NCI-H2081 (cell line): ENCODE results near the gene ATXN7L1.
"Not testable (repeated sequence)": the region's sequence is repeated elsewhere in the genome, so short reads cannot be mapped to it uniquely, and the experiment has no call there.

Experiments
- DNase-seq, 2 experiments: peaks; one replicate each; lab custom pipeline; 2025; lab: John Stamatoyannopoulos, UW

ATXN7L1 gene

GRCh38 chr7:105743351-105744090, 132.9 kb downstream of the ATXN7L1 start:
- no peak for DNase-seq

GRCh38 chr7:105742787-105743186, 133.6 kb downstream of the ATXN7L1 start:
- no peak for DNase-seq

GRCh38 chr7:105741982-105742381, 134.4 kb downstream of the ATXN7L1 start:
- no peak for DNase-seq

- no peak for DNase-seq
These were observed 138.3 kb downstream of the ATXN7L1 start for GRCh38 chr7:105738133-105738532.

- DNase-seq, result no peak
These were observed 142.2 kb downstream of the ATXN7L1 start for GRCh38 chr7:105734233-105734632.

- no peak for DNase-seq
These were observed 145.4 kb downstream of the ATXN7L1 start for GRCh38 chr7:105731042-105731441.

- DNase-seq, result no peak
These were observed 148.4 kb downstream of the ATXN7L1 start for GRCh38 chr7:105728028-105728427.

- no peak for DNase-seq
These were observed 151.7 kb downstream of the ATXN7L1 start for GRCh38 chr7:105724688-105725087.

- DNase-seq, result no peak
These were observed 152.8 kb downstream of the ATXN7L1 start for GRCh38 chr7:105723572-105723971.

- no peak for DNase-seq
These were observed 154.8 kb downstream of the ATXN7L1 start for GRCh38 chr7:105721571-105722104.

GRCh38 chr7:105719919-105720318, 156.5 kb downstream of the ATXN7L1 start:
- DNase-seq, result no peak

GRCh38 chr7:105719395-105719794, 157.0 kb downstream of the ATXN7L1 start:
- DNase-seq, result no peak

- DNase-seq, result no peak
These were observed 157.9 kb downstream of the ATXN7L1 start for GRCh38 chr7:105718511-105718925.

- DNase-seq, result no peak
These were observed 160.9 kb downstream of the ATXN7L1 start for GRCh38 chr7:105715528-105715927.

GRCh38 chr7:105713488-105714465, 162.6 kb downstream of the ATXN7L1 start:
- no peak for DNase-seq

- DNase-seq, result no peak
These were observed 163.5 kb downstream of the ATXN7L1 start for GRCh38 chr7:105712877-105713276.

- DNase-seq, result no peak
These were observed 164.5 kb downstream of the ATXN7L1 start for GRCh38 chr7:105711726-105712402.

- not testable (repeated sequence) for DNase-seq
These were observed 165.7 kb downstream of the ATXN7L1 start for GRCh38 chr7:105710720-105711119.

GRCh38 chr7:105708763-105709080, 167.7 kb downstream of the ATXN7L1 start:
- DNase-seq, result no peak

GRCh38 chr7:105707967-105708762, 168.2 kb downstream of the ATXN7L1 start:
- DNase-seq, result no peak

GRCh38 chr7:105707381-105707780, 169.0 kb downstream of the ATXN7L1 start:
- no peak for DNase-seq
